ENCODE data around the gene OR10A3. TPM values are rescaled to one million over a fixed set of nuclear protein-coding genes. Genes with fewer than 3 reads are reported as not detected.

The OR10A3 gene
- total and polyA plus RNA-seq, 10 donors = not detected

DNA sequence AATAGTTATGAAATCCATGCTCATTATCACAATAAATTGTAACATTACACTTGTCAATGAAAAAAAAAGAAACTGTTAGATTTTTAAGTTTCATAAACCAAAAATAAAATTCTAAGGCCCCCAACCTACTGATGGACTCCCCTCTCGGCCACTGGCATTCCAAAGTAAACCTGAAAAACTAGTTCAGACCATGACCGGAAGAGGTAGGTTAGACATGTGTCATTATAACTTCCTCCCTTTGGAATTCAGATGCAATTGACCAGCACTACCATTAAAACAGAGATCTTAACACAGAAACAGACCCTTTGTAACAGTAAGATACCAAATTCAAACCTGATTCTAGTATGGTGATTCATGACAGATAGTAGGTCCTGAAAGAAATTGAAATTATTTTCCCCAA lies 23.4 kb downstream of the OR10A3 start:
- no peaks in the 10 kb centered on the region for H3K9me3 ChIP-seq

GRCh38 chr11:7911011-7911410 lies 30.5 kb downstream of the OR10A3 start:
- Histone ChIP-seq H3K27me3 (replicated peaks in 1 of 7) (peaks cover 0 to 22% (median 0%) of the 10 kb centered on the region in 7 donors), H3K36me3 (no peaks in the 10 kb centered on the region), H3K4me3 (no peak overlapping the region), H3K9me3 (no peaks in the 10 kb centered on the region), H3K4me1 (no peaks in the 10 kb centered on the region), H3K27ac (no peak overlapping the region)
- TF ChIP-seq CTCF (IDR thresholded peaks at IDR 0.05 in 8 of 11, conservative IDR thresholded peaks at IDR 0.05 in 3 of 11) (no peak), POLR2A (IDR thresholded peaks at IDR 0.05) (no peak), POLR2AphosphoS5 (IDR thresholded peaks at IDR 0.05) (no peak)
- no peak for DNase-seq
- intact Hi-C loops (cut with DNase I; ENCODE audit: low total_unique reads) = no loop called here

More for the DNA sequence above, 23.4 kb downstream of the OR10A3 start:
- no peak overlapping the region for H3K27ac ChIP-seq
- no peak for TF ChIP-seq POLR2AphosphoS5 (IDR thresholded peaks at IDR 0.05)
- TF ChIP-seq CTCF (IDR thresholded peaks at IDR 0.05 in 8 of 11, conservative IDR thresholded peaks at IDR 0.05 in 3 of 11) = no peak
- no peak for TF ChIP-seq POLR2A (IDR thresholded peaks at IDR 0.05)
- H3K4me1 ChIP-seq = no peaks in the 10 kb centered on the region
- 72 to 90% (median 82%) methylated on average over 2 of the region's 2 CpGs for WGBS, 5 donors
- intact Hi-C loops (cut with DNase I; ENCODE audit: low total_unique reads) = no loop called here
- H3K27me3 ChIP-seq (replicated peaks in 1 of 7) = no peaks in the 10 kb centered on the region
- no peak for DNase-seq
- H3K4me3 ChIP-seq = no peak overlapping the region
- H3K36me3 ChIP-seq = no peaks in the 10 kb centered on the region

DNA sequence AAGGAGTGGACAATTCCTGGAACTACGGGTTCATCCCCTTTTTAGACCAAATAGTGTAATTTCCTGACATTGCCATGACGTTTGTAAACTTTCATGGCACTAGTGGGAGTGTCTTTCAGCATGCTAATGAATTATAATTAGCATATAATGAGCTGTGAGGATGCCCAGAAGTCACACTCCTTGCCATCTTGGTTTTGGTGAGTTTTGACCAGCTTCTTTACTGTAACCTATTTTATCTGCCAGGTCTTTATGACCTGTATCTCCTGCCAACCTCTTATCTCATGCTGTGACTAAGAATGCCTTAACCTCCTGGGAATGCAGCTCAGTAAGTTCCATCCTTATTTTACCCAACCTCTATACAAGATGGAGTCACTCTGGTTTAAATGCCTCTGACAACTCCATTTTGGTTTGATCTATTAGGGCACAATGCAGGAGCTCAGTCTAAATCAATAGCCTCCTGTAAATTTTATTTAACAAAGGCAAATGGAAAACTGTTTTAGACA lies 31.2 kb downstream of the OR10A3 start:
- DNase-seq = no peak
- no peak overlapping the region for H3K27ac ChIP-seq
- H3K27me3 ChIP-seq (replicated peaks in 1 of 7) = peaks cover 0 to 22% (median 0%) of the 10 kb centered on the region in 7 donors
- H3K4me1 ChIP-seq = no peaks in the 10 kb centered on the region
- intact Hi-C loops (cut with DNase I; ENCODE audit: low total_unique reads) = no loop called here
- H3K4me3 ChIP-seq = no peak overlapping the region
- H3K36me3 ChIP-seq = no peaks in the 10 kb centered on the region
- no peaks in the 10 kb centered on the region for H3K9me3 ChIP-seq
- TF ChIP-seq POLR2A (IDR thresholded peaks at IDR 0.05) (no peak), CTCF (IDR thresholded peaks at IDR 0.05 in 8 of 11, conservative IDR thresholded peaks at IDR 0.05 in 3 of 11) (no peak), POLR2AphosphoS5 (IDR thresholded peaks at IDR 0.05) (no peak)
- 28 to 37% (median 35%) methylated on average over 2 of the region's 2 CpGs for WGBS, 5 donors

- no peak for DNase-seq
- no peak overlapping the region for H3K27ac ChIP-seq
- H3K4me3 ChIP-seq = no peak overlapping the region
- TF ChIP-seq CTCF (IDR thresholded peaks at IDR 0.05 in 8 of 11, conservative IDR thresholded peaks at IDR 0.05 in 3 of 11) = no peak
- TF ChIP-seq POLR2AphosphoS5 (IDR thresholded peaks at IDR 0.05) = no peak
- no peak for TF ChIP-seq POLR2A (IDR thresholded peaks at IDR 0.05)
- H3K27me3 ChIP-seq (replicated peaks in 1 of 7) = peaks cover 0 to 22% (median 0%) of the 10 kb centered on the region in 7 donors
- intact Hi-C loops (cut with DNase I; ENCODE audit: low total_unique reads) = no loop called here
- no peaks in the 10 kb centered on the region for H3K4me1 ChIP-seq
- no peaks in the 10 kb centered on the region for H3K36me3 ChIP-seq
- 52 to 60% (median 53%) methylated on average over 2 of the region's 2 CpGs for WGBS, 5 donors
- no peaks in the 10 kb centered on the region for H3K9me3 ChIP-seq
These were observed 31.8 kb downstream of the OR10A3 start for GRCh38 chr11:7909585-7910285.
